Measurements from ENCODE around the gene STK16. TPM values are rescaled to one million over a fixed set of nuclear protein-coding genes. Genes with fewer than 3 reads are reported as not detected.
A peak's percentile ranks its signal among the peaks of the same experiment; 100 is the strongest.

STK16 gene
- total RNA-seq, 1 donor from 2014 or later: 31.2 TPM

GRCh38 chr2:219281588-219281987 lies 36.3 kb downstream of the STK16 start:
- Mint-ChIP-seq H3K9me3 (no peaks in the 10 kb centered on the region), H3K36me3 (ENCODE audit: low read depth) (no peaks in the 10 kb centered on the region), H3K27ac (ENCODE audit: unreplicated experiment) (no peak overlapping the region), H3K4me1 (peaks cover 32% of the 10 kb centered on the region), H3K27me3 (ENCODE audit: low read depth) (peaks cover 6% of the 10 kb centered on the region), H3K4me3 (peak overlapping the region; percentile 12)
- no peak for DNase-seq (ENCODE audit: low read depth, low spot score)
- TF ChIP-seq, protein P1, sequence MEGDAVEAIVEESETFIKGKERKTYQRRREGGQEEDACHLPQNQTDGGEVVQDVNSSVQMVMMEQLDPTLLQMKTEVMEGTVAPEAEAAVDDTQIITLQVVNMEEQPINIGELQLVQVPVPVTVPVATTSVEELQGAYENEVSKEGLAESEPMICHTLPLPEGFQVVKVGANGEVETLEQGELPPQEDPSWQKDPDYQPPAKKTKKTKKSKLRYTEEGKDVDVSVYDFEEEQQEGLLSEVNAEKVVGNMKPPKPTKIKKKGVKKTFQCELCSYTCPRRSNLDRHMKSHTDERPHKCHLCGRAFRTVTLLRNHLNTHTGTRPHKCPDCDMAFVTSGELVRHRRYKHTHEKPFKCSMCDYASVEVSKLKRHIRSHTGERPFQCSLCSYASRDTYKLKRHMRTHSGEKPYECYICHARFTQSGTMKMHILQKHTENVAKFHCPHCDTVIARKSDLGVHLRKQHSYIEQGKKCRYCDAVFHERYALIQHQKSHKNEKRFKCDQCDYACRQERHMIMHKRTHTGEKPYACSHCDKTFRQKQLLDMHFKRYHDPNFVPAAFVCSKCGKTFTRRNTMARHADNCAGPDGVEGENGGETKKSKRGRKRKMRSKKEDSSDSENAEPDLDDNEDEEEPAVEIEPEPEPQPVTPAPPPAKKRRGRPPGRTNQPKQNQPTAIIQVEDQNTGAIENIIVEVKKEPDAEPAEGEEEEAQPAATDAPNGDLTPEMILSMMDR (conservative IDR thresholded peaks at IDR 0.05): no peak

DNA sequence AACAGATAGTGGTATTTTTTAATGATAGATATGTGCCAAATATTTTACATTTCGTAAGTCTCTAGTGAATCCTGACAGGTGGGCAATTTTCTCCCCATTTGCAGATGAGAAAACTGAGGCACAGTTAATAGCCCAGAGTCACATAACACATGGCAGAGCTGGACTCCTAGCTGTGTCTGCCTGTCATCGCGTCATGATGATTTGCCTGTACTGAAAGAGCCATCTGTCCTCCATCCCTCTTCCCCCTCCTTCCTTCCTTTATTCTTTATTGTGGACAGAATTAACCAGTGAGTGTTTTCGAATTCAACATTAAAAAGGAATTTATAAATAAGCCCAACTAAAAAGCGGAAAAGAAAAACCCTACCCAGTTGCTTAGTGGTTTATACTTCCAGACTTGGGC lies 37.1 kb downstream of the STK16 start:
- DNase-seq (ENCODE audit: low read depth, low spot score): no peak
- Mint-ChIP-seq H3K27me3 (ENCODE audit: low read depth) (peaks cover 3% of the 10 kb centered on the region), H3K4me1 (peaks cover 31% of the 10 kb centered on the region), H3K36me3 (ENCODE audit: low read depth) (no peaks in the 10 kb centered on the region), H3K9me3 (no peaks in the 10 kb centered on the region), H3K4me3 (no peak overlapping the region), H3K27ac (ENCODE audit: unreplicated experiment) (no peak overlapping the region)
- TF ChIP-seq, protein P1 (conservative IDR thresholded peaks at IDR 0.05): no peak

GRCh38 chr2:219282943-219283581 lies 37.8 kb downstream of the STK16 start:
- no peak overlapping the region for H3K27ac Mint-ChIP-seq (ENCODE audit: unreplicated experiment)

DNA sequence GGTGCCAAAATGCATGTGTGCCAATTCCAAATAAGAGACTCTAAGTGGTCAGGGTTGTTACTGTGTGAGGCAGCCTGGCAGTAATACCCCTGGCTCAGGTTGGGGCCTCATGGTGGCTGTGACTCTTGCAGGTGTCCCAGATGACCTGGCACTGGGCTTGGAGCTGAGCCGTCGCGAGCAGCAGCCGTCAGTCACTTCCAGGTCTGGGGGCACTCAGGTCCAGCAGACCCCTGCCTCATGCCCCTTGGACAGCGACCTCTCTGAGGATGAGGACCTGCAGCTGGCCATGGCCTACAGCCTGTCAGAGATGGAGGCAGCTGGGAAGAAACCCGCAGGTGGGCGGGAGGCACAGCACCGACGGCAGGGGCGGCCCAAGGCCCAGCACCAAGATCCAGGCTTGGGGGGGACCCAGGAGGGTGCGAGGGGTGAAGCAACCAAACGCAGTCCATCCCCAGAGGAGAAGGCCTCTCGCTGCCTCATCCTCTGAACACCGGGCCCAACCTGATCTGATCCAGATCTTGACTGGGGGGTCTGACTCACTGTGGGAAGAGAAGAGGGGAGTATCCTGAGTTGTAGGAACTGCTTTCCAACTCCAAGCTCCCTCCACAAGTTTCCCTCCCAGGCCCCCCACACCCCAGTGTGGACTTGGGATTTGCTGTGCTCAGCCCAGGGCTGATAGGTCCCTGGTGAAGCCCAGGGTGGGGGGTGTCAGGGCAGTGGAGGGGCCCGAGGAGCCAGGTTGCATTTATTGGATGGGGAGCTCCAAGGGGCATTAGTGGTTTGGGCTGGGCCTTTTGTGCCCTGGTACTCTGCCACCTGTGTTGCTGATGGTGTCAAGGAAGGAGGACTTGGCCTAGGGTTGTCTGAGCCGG lies 39.5 kb downstream of the STK16 start:
- Mint-ChIP-seq H3K27ac (ENCODE audit: unreplicated experiment) (no peak overlapping the region), H3K9me3 (no peaks in the 10 kb centered on the region), H3K4me3 (no peak overlapping the region), H3K27me3 (ENCODE audit: low read depth) (no peaks in the 10 kb centered on the region), H3K36me3 (ENCODE audit: low read depth) (no peaks in the 10 kb centered on the region), H3K4me1 (peaks cover 13% of the 10 kb centered on the region)
- no peak for DNase-seq (ENCODE audit: low read depth, low spot score)
- TF ChIP-seq, protein P1 (conservative IDR thresholded peaks at IDR 0.05): no peak

More at GRCh38 chr2:219282943-219283581, 37.8 kb downstream of the STK16 start:
- TF ChIP-seq, protein P1 (conservative IDR thresholded peaks at IDR 0.05): no peak
- Mint-ChIP-seq H3K4me1 (peaks cover 24% of the 10 kb centered on the region), H3K36me3 (ENCODE audit: low read depth) (no peaks in the 10 kb centered on the region), H3K27me3 (ENCODE audit: low read depth) (no peaks in the 10 kb centered on the region), H3K4me3 (no peak overlapping the region), H3K9me3 (no peaks in the 10 kb centered on the region)
- no peak for DNase-seq (ENCODE audit: low read depth, low spot score)

DNA sequence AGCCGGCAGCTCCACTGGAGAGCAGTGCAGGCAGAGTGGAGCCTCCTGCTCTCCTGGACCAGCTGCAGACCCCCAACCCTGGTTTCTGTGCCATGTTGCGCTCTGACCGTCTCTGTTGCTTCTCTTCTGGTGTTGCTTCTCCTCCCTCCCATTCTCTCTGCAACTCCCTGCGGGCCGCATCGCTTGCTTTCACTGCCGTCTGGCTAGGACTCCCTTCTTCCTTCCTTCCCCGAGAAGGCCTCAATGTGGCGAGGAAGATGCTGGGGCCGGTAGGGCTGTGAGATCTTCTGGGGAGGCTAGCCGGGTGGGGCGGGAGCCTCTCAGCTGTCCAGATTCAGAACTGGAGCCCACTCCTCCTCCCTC lies 40.1 kb downstream of the STK16 start:
- DNase-seq (ENCODE audit: low read depth, low spot score): no peak
- Mint-ChIP-seq H3K27ac (ENCODE audit: unreplicated experiment) (no peak overlapping the region), H3K36me3 (ENCODE audit: low read depth) (no peaks in the 10 kb centered on the region), H3K9me3 (no peaks in the 10 kb centered on the region), H3K4me3 (no peak overlapping the region), H3K4me1 (peaks cover 6% of the 10 kb centered on the region), H3K27me3 (ENCODE audit: low read depth) (peaks cover 2% of the 10 kb centered on the region)
- TF ChIP-seq, protein P1 (conservative IDR thresholded peaks at IDR 0.05): no peak

Data from neural crest cell (in vitro differentiated cells).